Large intestine (tissue), 3 donors: ENCODE results near the gene RBMS3. TPM values are rescaled to one million over a fixed set of nuclear protein-coding genes. Genes with fewer than 3 reads are reported as not detected.
A peak's percentile ranks its signal among the peaks of the same experiment; 100 is the strongest.
"Not testable (repeated sequence)": the region's sequence is repeated elsewhere in the genome, so short reads cannot be mapped to it uniquely, and the experiment has no call there.

Experiments
- DNase-seq, 2 donors: peaks; one replicate each; pipeline versions ENCODE4 v3.0.0 to v3.0.0-alpha.2; 2013
- H3K27ac ChIP-seq: one replicate; pipeline ENCODE4 v1.5.1; 2013; ENCODE audit warnings: low read length
- H3K27me3 ChIP-seq: 2 replicates; pipeline ENCODE4 v1.6.1; 2013; ENCODE audit warnings: low read length; ENCODE audit not compliant: control insufficient read depth, insufficient read depth
- H3K36me3 ChIP-seq: 2 replicates; pipeline ENCODE4 v1.6.1; 2013; ENCODE audit warnings: low read length; ENCODE audit not compliant: control insufficient read depth, insufficient read depth
- H3K4me1 ChIP-seq: one replicate; pipeline ENCODE4 v1.6.1; 2013; ENCODE audit warnings: low read length; ENCODE audit not compliant: control insufficient read depth, insufficient read depth
- H3K4me3 ChIP-seq: one replicate; pipeline ENCODE4 v1.5.1; 2013; ENCODE audit warnings: low read length
- H3K9me3 ChIP-seq: one replicate; pipeline ENCODE4 v1.6.1; 2013; ENCODE audit warnings: mild to moderate bottlenecking, low read depth, low read length, moderate library complexity; ENCODE audit not compliant: control insufficient read depth
- WGBS: methylation state at CpG from one replicate; pipeline ENCODE4 v1.1.5; 2013; ENCODE audit warnings: low lambda C conversion rate; ENCODE audit not compliant: insufficient coverage; 5-methylcytosine and 5-hydroxymethylcytosine counted together
- polyA plus RNA-seq: library from polyadenylated mRNA; unstranded; fragments of 120-200 nt; gene quantifications from one replicate; pipeline ENCODE4 v1.2.1, GENCODE V29; 2013

Gene RBMS3
- polyA plus RNA-seq, 1 donor, result 10.8 TPM

GRCh38 chr3:29655015-29655747 is 374.3 kb downstream of the RBMS3 start:
- DNase-seq, result no peak
- 83% methylated on average over 5 of the region's 6 CpGs for WGBS
- Histone ChIP-seq H3K27me3 (no peaks in the 10 kb centered on the region), H3K27ac (no peak overlapping the region), H3K36me3 (no peaks in the 10 kb centered on the region), H3K9me3 (no peaks in the 10 kb centered on the region), H3K4me3 (no peak overlapping the region), H3K4me1 (no peaks in the 10 kb centered on the region)

- 56% methylated on average over 2 of the region's 3 CpGs for WGBS
- no peak overlapping the region for H3K27ac ChIP-seq
- DNase-seq, result no peak
- H3K4me1 ChIP-seq, result no peaks in the 10 kb centered on the region
- H3K4me3 ChIP-seq, result no peak overlapping the region
- no peaks in the 10 kb centered on the region for H3K36me3 ChIP-seq
- no peaks in the 10 kb centered on the region for H3K27me3 ChIP-seq
- H3K9me3 ChIP-seq, result no peaks in the 10 kb centered on the region
Measured at GRCh38 chr3:29665688-29666087, 384.8 kb downstream of the RBMS3 start.

GRCh38 chr3:29668233-29668632 is 387.4 kb downstream of the RBMS3 start:
- H3K27me3 ChIP-seq, result no peaks in the 10 kb centered on the region
- 100% methylated on average over 1 of the region's 2 CpGs for WGBS
- no peaks in the 10 kb centered on the region for H3K4me1 ChIP-seq
- H3K4me3 ChIP-seq, result no peak overlapping the region
- H3K36me3 ChIP-seq, result no peaks in the 10 kb centered on the region
- no peak overlapping the region for H3K27ac ChIP-seq
- no peak for DNase-seq
- H3K9me3 ChIP-seq, result no peaks in the 10 kb centered on the region

GRCh38 chr3:29668728-29669127 is 387.9 kb downstream of the RBMS3 start:
- Histone ChIP-seq H3K27me3 (no peaks in the 10 kb centered on the region), H3K4me1 (no peaks in the 10 kb centered on the region), H3K9me3 (no peaks in the 10 kb centered on the region), H3K4me3 (no peak overlapping the region), H3K27ac (no peak overlapping the region), H3K36me3 (no peaks in the 10 kb centered on the region)
- WGBS, result no CpG with 5 or more reads among the region's 2 CpGs
- no peak for DNase-seq

- not testable (repeated sequence) for H3K27me3 ChIP-seq
Measured at GRCh38 chr3:29670476-29670875, 389.6 kb downstream of the RBMS3 start.

GRCh38 chr3:29677421-29677820 is 396.6 kb downstream of the RBMS3 start:
- Histone ChIP-seq H3K9me3 (no peaks in the 10 kb centered on the region), H3K4me1 (no peaks in the 10 kb centered on the region), H3K27ac (no peak overlapping the region), H3K27me3 (no peaks in the 10 kb centered on the region), H3K36me3 (no peaks in the 10 kb centered on the region), H3K4me3 (no peak overlapping the region)
- 88% methylated on average over 1 of the region's 1 CpG for WGBS
- no peak for DNase-seq

More at GRCh38 chr3:29670476-29670875, 389.6 kb downstream of the RBMS3 start:
- H3K4me1 ChIP-seq, H3K27ac ChIP-seq, DNase-seq, H3K36me3 ChIP-seq, H3K9me3 ChIP-seq, H3K4me3 ChIP-seq: not testable (repeated sequence)
- no CpG with 5 or more reads among the region's 7 CpGs for WGBS

GRCh38 chr3:29679944-29680343 is 399.1 kb downstream of the RBMS3 start:
- H3K9me3 ChIP-seq, result no peaks in the 10 kb centered on the region
- H3K27ac ChIP-seq, result no peak overlapping the region
- WGBS, result no CpG with 5 or more reads among the region's 4 CpGs
- H3K36me3 ChIP-seq, result no peaks in the 10 kb centered on the region
- H3K4me3 ChIP-seq, result no peak overlapping the region
- no peak for DNase-seq
- no peaks in the 10 kb centered on the region for H3K4me1 ChIP-seq
- no peaks in the 10 kb centered on the region for H3K27me3 ChIP-seq

- H3K27ac ChIP-seq, result no peak overlapping the region
- no peaks in the 10 kb centered on the region for H3K27me3 ChIP-seq
- no peaks in the 10 kb centered on the region for H3K36me3 ChIP-seq
- DNase-seq, result no peak
- H3K9me3 ChIP-seq, result no peaks in the 10 kb centered on the region
- no peak overlapping the region for H3K4me3 ChIP-seq
- no peaks in the 10 kb centered on the region for H3K4me1 ChIP-seq
- WGBS, result 17% methylated on average over 1 of the region's 5 CpGs
Measured at GRCh38 chr3:29683018-29683993, 402.4 kb downstream of the RBMS3 start.

- 80% methylated on average over 1 of the region's 2 CpGs for WGBS
- peak in 1 of 2 donors; percentile 17 for DNase-seq
Measured at GRCh38 chr3:29686889-29687592, 406.2 kb downstream of the RBMS3 start.

GRCh38 chr3:29690686-29691353 is 409.9 kb downstream of the RBMS3 start:
- no peaks in the 10 kb centered on the region for H3K4me1 ChIP-seq
- H3K27me3 ChIP-seq, result no peaks in the 10 kb centered on the region
- H3K27ac ChIP-seq, result no peak overlapping the region
- H3K36me3 ChIP-seq, result no peaks in the 10 kb centered on the region
- H3K4me3 ChIP-seq, result no peak overlapping the region
- H3K9me3 ChIP-seq, result no peaks in the 10 kb centered on the region
- no peak for DNase-seq
- 100% methylated on average over 1 of the region's 2 CpGs for WGBS

More at GRCh38 chr3:29686889-29687592, 406.2 kb downstream of the RBMS3 start:
- Histone ChIP-seq H3K4me3 (no peak overlapping the region), H3K36me3 (no peaks in the 10 kb centered on the region), H3K27ac (no peak overlapping the region), H3K4me1 (no peaks in the 10 kb centered on the region), H3K27me3 (no peaks in the 10 kb centered on the region), H3K9me3 (no peaks in the 10 kb centered on the region)
